ENCODE measurements around the gene ERBB4.

Gene ERBB4

DNA sequence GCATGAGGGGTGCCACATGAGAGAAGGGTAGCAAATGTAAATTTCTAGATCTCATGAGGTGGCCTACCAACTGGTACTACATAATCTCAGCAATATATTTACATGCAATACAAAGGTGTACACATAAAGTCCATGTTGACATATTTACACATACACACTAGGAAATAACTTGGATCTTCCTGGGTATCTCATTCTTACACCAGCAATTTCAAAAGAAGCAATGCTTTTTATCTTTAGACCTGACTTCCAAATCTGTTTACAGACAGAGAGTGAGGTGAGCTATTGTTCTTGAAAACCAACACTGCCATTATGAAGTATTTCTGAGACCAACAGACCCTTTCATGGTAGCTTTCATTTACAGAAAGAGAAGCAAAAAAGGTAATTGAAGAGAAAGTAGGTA, 184.2 kb downstream of the ERBB4 start (continued):
- TF ChIP-seq, protein P1, sequence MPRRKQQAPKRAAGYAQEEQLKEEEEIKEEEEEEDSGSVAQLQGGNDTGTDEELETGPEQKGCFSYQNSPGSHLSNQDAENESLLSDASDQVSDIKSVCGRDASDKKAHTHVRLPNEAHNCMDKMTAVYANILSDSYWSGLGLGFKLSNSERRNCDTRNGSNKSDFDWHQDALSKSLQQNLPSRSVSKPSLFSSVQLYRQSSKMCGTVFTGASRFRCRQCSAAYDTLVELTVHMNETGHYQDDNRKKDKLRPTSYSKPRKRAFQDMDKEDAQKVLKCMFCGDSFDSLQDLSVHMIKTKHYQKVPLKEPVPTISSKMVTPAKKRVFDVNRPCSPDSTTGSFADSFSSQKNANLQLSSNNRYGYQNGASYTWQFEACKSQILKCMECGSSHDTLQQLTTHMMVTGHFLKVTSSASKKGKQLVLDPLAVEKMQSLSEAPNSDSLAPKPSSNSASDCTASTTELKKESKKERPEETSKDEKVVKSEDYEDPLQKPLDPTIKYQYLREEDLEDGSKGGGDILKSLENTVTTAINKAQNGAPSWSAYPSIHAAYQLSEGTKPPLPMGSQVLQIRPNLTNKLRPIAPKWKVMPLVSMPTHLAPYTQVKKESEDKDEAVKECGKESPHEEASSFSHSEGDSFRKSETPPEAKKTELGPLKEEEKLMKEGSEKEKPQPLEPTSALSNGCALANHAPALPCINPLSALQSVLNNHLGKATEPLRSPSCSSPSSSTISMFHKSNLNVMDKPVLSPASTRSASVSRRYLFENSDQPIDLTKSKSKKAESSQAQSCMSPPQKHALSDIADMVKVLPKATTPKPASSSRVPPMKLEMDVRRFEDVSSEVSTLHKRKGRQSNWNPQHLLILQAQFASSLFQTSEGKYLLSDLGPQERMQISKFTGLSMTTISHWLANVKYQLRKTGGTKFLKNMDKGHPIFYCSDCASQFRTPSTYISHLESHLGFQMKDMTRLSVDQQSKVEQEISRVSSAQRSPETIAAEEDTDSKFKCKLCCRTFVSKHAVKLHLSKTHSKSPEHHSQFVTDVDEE (CRISPR knock-in tag; IDR thresholded peaks at IDR 0.05) = no peak
- TF ChIP-seq ZNF565 (CRISPR knock-in tag; conservative IDR thresholded peaks at IDR 0.05; ENCODE audit: low read depth) (no peak), ZC3H10 (CRISPR knock-in tag; IDR thresholded peaks at IDR 0.05) (no peak), PPARA (CRISPR knock-in tag; IDR thresholded peaks at IDR 0.05; ENCODE audit: borderline replicate concordance) (no peak), SNAI2 (CRISPR knock-in tag; IDR thresholded peaks at IDR 0.05) (no peak), ZFP3 (CRISPR knock-in tag; IDR thresholded peaks at IDR 0.05) (no peak), ZFP30 (CRISPR knock-in tag; IDR thresholded peaks at IDR 0.05) (no peak), ARNTL (CRISPR knock-in tag; IDR thresholded peaks at IDR 0.05; ENCODE audit: borderline replicate concordance, low read depth) (no peak), ISL1 (CRISPR knock-in tag; IDR thresholded peaks at IDR 0.05) (no peak), POU6F1 (CRISPR knock-in tag; IDR thresholded peaks at IDR 0.05; ENCODE audit: borderline replicate concordance, low read depth) (no peak)

- TF ChIP-seq CSRNP3 (CRISPR knock-in tag; IDR thresholded peaks at IDR 0.05) (no peak), TCF4 (CRISPR knock-in tag; IDR thresholded peaks at IDR 0.05; ENCODE audit: borderline replicate concordance) (no peak), ZNF565 (CRISPR knock-in tag; conservative IDR thresholded peaks at IDR 0.05; ENCODE audit: low read depth) (no peak), BACH2 (CRISPR knock-in tag; IDR thresholded peaks at IDR 0.05; ENCODE audit: borderline replicate concordance) (no peak), OSR1 (CRISPR knock-in tag; IDR thresholded peaks at IDR 0.05) (no peak), ZNF8 (CRISPR knock-in tag; IDR thresholded peaks at IDR 0.05) (no peak), ESRRG (CRISPR knock-in tag; IDR thresholded peaks at IDR 0.05) (no peak), TOX (CRISPR knock-in tag; IDR thresholded peaks at IDR 0.05; ENCODE audit: borderline replicate concordance) (no peak), ARNTL (CRISPR knock-in tag; IDR thresholded peaks at IDR 0.05; ENCODE audit: borderline replicate concordance, low read depth) (no peak), GLIS3 (CRISPR knock-in tag; IDR thresholded peaks at IDR 0.05) (no peak), CREB5 (CRISPR knock-in tag; IDR thresholded peaks at IDR 0.05; ENCODE audit: low read depth) (no peak), POU6F1 (CRISPR knock-in tag; IDR thresholded peaks at IDR 0.05; ENCODE audit: borderline replicate concordance, low read depth) (no peak), SNAI2 (CRISPR knock-in tag; IDR thresholded peaks at IDR 0.05) (no peak), RARB (CRISPR knock-in tag; IDR thresholded peaks at IDR 0.05) (no peak), ZFP30 (CRISPR knock-in tag; IDR thresholded peaks at IDR 0.05) (no peak), ISL1 (CRISPR knock-in tag; IDR thresholded peaks at IDR 0.05) (no peak), ZC3H10 (CRISPR knock-in tag; IDR thresholded peaks at IDR 0.05) (no peak), CSDC2 (CRISPR knock-in tag; IDR thresholded peaks at IDR 0.05) (no peak)
- TF ChIP-seq, protein P2, sequence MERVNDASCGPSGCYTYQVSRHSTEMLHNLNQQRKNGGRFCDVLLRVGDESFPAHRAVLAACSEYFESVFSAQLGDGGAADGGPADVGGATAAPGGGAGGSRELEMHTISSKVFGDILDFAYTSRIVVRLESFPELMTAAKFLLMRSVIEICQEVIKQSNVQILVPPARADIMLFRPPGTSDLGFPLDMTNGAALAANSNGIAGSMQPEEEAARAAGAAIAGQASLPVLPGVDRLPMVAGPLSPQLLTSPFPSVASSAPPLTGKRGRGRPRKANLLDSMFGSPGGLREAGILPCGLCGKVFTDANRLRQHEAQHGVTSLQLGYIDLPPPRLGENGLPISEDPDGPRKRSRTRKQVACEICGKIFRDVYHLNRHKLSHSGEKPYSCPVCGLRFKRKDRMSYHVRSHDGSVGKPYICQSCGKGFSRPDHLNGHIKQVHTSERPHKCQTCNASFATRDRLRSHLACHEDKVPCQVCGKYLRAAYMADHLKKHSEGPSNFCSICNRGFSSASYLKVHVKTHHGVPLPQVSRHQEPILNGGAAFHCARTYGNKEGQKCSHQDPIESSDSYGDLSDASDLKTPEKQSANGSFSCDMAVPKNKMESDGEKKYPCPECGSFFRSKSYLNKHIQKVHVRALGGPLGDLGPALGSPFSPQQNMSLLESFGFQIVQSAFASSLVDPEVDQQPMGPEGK (CRISPR knock-in tag; IDR thresholded peaks at IDR 0.05; ENCODE audit: borderline replicate concordance) = no peak
- no peak for ATAC-seq
Measured at GRCh38 chr2:212348501-212348900, 190.1 kb downstream of the ERBB4 start.

Data from SK-N-SH treated with all-trans-retinoic acid at 6 μM for 48 hours (cell line).